Adipocyte (in vitro differentiated cells): Measurements from ENCODE around the gene SLC22A23.

ENCODE experiments used
- DNase-seq: peaks from one replicate; pipeline ENCODE4 v3.0.0-alpha.2; 2015; ENCODE audit warnings: low read depth
- H3K27me3 ChIP-seq: replicated peaks from 2 replicates; pipeline ENCODE4 v1.7.0; 2013; ENCODE audit warnings: mild to moderate bottlenecking, low read length, moderate library complexity; ENCODE audit not compliant: control insufficient read depth, insufficient read depth
- H3K36me3 ChIP-seq: 2 replicates; pipeline ENCODE4 v1.7.0; 2013; ENCODE audit warnings: low read length, mild to moderate bottlenecking, moderate library complexity; ENCODE audit not compliant: control insufficient read depth, insufficient read depth, severe bottlenecking
- H3K4me1 ChIP-seq: 2 replicates; pipeline ENCODE4 v1.7.0; 2013; ENCODE audit warnings: mild to moderate bottlenecking, low read length, moderate library complexity; ENCODE audit not compliant: control insufficient read depth, insufficient read depth
- H3K4me3 ChIP-seq: 2 replicates; pipeline ENCODE4 v1.7.0; 2013; ENCODE audit warnings: mild to moderate bottlenecking, low read length, moderate library complexity
- H3K9ac ChIP-seq: 2 replicates; pipeline ENCODE4 v1.7.0; 2013; ENCODE audit warnings: mild to moderate bottlenecking, low read length, moderate library complexity
- H3K9me3 ChIP-seq: 2 replicates; pipeline ENCODE4 v1.7.0; 2013; ENCODE audit warnings: mild to moderate bottlenecking, low read length, moderate library complexity; ENCODE audit not compliant: control insufficient read depth

SLC22A23 gene

GRCh38 chr6:3312604-3313231 is 144.1 kb downstream of the SLC22A23 start:
- Histone ChIP-seq H3K9ac (no peak overlapping the region), H3K4me1 (no peaks in the 10 kb centered on the region), H3K27me3 (no peaks in the 10 kb centered on the region), H3K9me3 (no peaks in the 10 kb centered on the region), H3K4me3 (no peak overlapping the region), H3K36me3 (peaks cover 13% of the 10 kb centered on the region)
- no peak for DNase-seq

DNA sequence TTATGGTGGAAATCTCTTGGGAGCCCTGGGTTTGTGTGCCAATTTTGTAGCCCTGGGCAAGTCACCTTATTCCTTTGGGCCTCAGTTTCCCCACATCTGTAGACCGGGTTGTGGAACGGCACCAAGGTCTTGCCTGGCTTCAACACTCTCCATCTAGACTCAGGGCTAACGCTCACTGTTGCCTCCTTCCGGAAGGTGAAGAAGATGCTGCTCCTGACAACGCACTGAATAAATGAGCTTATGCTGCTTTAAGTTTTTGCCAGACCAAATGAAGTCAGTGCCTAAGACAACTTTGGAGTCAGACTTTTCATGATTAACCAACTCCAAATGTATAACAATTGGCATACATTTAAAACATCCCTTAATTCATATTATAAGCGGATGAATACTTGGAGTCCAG is 145.0 kb downstream of the SLC22A23 start:
- DNase-seq: no peak
- no peaks in the 10 kb centered on the region for H3K4me1 ChIP-seq
- H3K9me3 ChIP-seq: no peaks in the 10 kb centered on the region
- no peaks in the 10 kb centered on the region for H3K27me3 ChIP-seq
- H3K4me3 ChIP-seq: no peak overlapping the region
- H3K9ac ChIP-seq: no peak overlapping the region
- H3K36me3 ChIP-seq: peaks cover 17% of the 10 kb centered on the region

DNA sequence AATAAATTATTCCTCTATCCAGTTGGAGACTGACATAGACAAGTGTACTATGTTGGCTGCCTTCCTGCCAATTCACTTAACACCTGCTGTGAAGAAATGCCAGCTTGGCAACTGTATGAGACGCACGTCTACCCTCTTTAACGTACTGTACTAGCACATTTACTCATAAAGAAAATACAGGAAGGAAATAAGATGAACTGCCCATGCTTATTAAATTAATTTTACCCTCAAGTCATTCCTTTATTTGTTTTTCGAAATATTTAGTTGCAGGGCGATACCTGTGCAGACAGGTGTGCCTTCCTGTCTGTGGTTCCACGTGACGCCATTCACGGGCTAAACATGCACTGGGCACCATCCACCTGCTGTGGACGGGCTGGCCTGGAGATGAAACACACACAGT is 146.1 kb downstream of the SLC22A23 start:
- H3K27me3 ChIP-seq: no peaks in the 10 kb centered on the region
- H3K9ac ChIP-seq: no peak overlapping the region
- no peaks in the 10 kb centered on the region for H3K4me1 ChIP-seq
- no peaks in the 10 kb centered on the region for H3K9me3 ChIP-seq
- no peak for DNase-seq
- H3K4me3 ChIP-seq: no peak overlapping the region
- peaks cover 15% of the 10 kb centered on the region for H3K36me3 ChIP-seq

DNA sequence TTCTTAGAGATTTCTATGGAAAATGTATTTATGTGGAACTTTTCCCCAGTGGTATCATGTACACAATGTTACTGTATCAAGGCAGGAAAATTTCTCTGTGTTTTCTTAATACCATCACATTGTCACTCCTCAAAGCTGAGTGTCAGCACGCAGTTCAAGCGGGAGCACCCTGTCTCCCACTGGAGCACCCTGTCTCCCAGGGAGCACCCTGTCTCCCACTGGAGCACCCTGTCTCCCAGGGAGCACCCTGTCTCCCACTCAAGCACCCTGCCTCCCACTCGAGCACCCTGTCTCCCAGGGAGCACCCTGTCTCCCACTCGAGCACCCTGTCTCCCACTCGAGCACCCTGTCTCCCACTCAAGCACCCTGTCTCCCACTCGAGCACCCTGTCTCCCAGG is 146.8 kb downstream of the SLC22A23 start:
- no peak for DNase-seq
- Histone ChIP-seq H3K27me3 (no peaks in the 10 kb centered on the region), H3K4me3 (no peak overlapping the region), H3K9me3 (no peaks in the 10 kb centered on the region), H3K36me3 (peaks cover 16% of the 10 kb centered on the region), H3K4me1 (no peaks in the 10 kb centered on the region), H3K9ac (no peak overlapping the region)

GRCh38 chr6:3309391-3310050 is 147.3 kb downstream of the SLC22A23 start:
- Histone ChIP-seq H3K9me3 (no peaks in the 10 kb centered on the region), H3K4me3 (no peak overlapping the region), H3K27me3 (no peaks in the 10 kb centered on the region), H3K9ac (no peak overlapping the region), H3K4me1 (no peaks in the 10 kb centered on the region), H3K36me3 (peaks cover 14% of the 10 kb centered on the region)
- DNase-seq: no peak

GRCh38 chr6:3308106-3308505 is 148.7 kb downstream of the SLC22A23 start:
- Histone ChIP-seq H3K36me3 (peaks cover 26% of the 10 kb centered on the region), H3K9ac (no peak overlapping the region), H3K4me1 (no peaks in the 10 kb centered on the region), H3K27me3 (no peaks in the 10 kb centered on the region), H3K4me3 (no peak overlapping the region), H3K9me3 (no peaks in the 10 kb centered on the region)
- DNase-seq: no peak

DNA sequence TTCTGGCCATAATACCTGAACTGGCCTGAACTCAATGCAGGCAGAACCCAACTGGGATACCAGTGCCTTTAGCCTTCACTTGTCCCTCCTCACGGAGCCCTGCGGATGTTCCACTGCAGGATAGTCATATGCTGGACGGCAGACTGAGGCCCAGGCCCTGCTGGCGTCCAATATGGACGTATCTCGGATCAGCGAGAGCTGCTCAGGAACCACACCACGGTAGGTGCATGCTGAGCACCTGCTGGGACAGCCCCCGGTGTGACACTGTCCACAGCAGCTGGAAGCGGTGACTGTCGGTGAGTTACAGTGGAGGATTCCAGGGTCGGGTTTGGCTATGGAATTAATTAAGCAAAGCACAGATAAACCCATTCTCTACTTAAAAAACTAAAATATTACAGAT is 149.4 kb downstream of the SLC22A23 start:
- DNase-seq: no peak

GRCh38 chr6:3306848-3307247 is 150.0 kb downstream of the SLC22A23 start:
- no peaks in the 10 kb centered on the region for H3K4me1 ChIP-seq
- H3K27me3 ChIP-seq: no peaks in the 10 kb centered on the region
- H3K9ac ChIP-seq: no peak overlapping the region
- no peak for DNase-seq
- H3K36me3 ChIP-seq: peaks cover 26% of the 10 kb centered on the region
- H3K9me3 ChIP-seq: no peaks in the 10 kb centered on the region
- no peak overlapping the region for H3K4me3 ChIP-seq

More for the DNA sequence above, 149.4 kb downstream of the SLC22A23 start:
- no peaks in the 10 kb centered on the region for H3K9me3 ChIP-seq
- H3K9ac ChIP-seq: no peak overlapping the region
- H3K4me1 ChIP-seq: no peaks in the 10 kb centered on the region
- no peaks in the 10 kb centered on the region for H3K27me3 ChIP-seq
- H3K36me3 ChIP-seq: peaks cover 26% of the 10 kb centered on the region
- H3K4me3 ChIP-seq: no peak overlapping the region

GRCh38 chr6:3305831-3306230 is 151.0 kb downstream of the SLC22A23 start:
- H3K4me3 ChIP-seq: no peak overlapping the region
- H3K4me1 ChIP-seq: no peaks in the 10 kb centered on the region
- no peak for DNase-seq
- H3K36me3 ChIP-seq: peaks cover 26% of the 10 kb centered on the region
- no peak overlapping the region for H3K9ac ChIP-seq
- H3K27me3 ChIP-seq: no peaks in the 10 kb centered on the region
- no peaks in the 10 kb centered on the region for H3K9me3 ChIP-seq

- Histone ChIP-seq H3K36me3 (peaks cover 26% of the 10 kb centered on the region), H3K27me3 (no peaks in the 10 kb centered on the region), H3K4me3 (no peak overlapping the region), H3K9ac (no peak overlapping the region), H3K4me1 (no peaks in the 10 kb centered on the region), H3K9me3 (no peaks in the 10 kb centered on the region)
- no peak for DNase-seq
Measured at GRCh38 chr6:3305216-3305565, 151.7 kb downstream of the SLC22A23 start.

- Histone ChIP-seq H3K9me3 (no peaks in the 10 kb centered on the region), H3K9ac (no peak overlapping the region), H3K27me3 (no peaks in the 10 kb centered on the region), H3K4me3 (no peak overlapping the region), H3K4me1 (no peaks in the 10 kb centered on the region), H3K36me3 (peaks cover 26% of the 10 kb centered on the region)
- no peak for DNase-seq
Measured at GRCh38 chr6:3304500-3305215, 152.2 kb downstream of the SLC22A23 start.
